Measurements from ENCODE around the gene GDPD3. TPM values are rescaled to one million over a fixed set of nuclear protein-coding genes. Genes with fewer than 3 reads are reported as not detected.

GDPD3 gene
- total and polyA plus RNA-seq, 9 of the 15 experiments (the other 6 are each of a cell fraction or from before 2014, with no cell fraction given), result 0.47 to 3.9 (median 1.1) TPM

GRCh38 chr16:30091474-30092372 lies 21.6 kb downstream of the GDPD3 start, which contains the start of gene TBX6 (continued):
- no peak for TF ChIP-seq ZNF133 (CRISPR knock-in tag; IDR thresholded peaks at IDR 0.05)
- TF ChIP-seq SRSF3 (IDR thresholded peaks at IDR 0.05; ENCODE audit: insufficient read depth, low read length), result no peak
- TF ChIP-seq ZSCAN32 (CRISPR knock-in tag; IDR thresholded peaks at IDR 0.05), result no peak
- peak; percentile 56; the same call in 1 of the 2 replicates for TF ChIP-seq ZBTB12 (CRISPR knock-in tag; IDR thresholded peaks at IDR 0.05)
- no peak for TF ChIP-seq LARP7 (IDR thresholded peaks at IDR 0.05)
- TF ChIP-seq ZBTB7A (IDR thresholded peaks at IDR 0.05; ENCODE audit: borderline replicate concordance, control insufficient read depth, low read depth, low read length), result peak; percentile 95
- TF ChIP-seq ZBTB2 (IDR thresholded peaks at IDR 0.05), result no peak; the same call in 1 of the 2 replicates
- TF ChIP-seq ZNF217 (CRISPR knock-in tag; IDR thresholded peaks at IDR 0.05), result no peak
- no peak for TF ChIP-seq KDM2B (CRISPR knock-in tag; IDR thresholded peaks at IDR 0.05)
- no peak for TF ChIP-seq ZBTB1 (CRISPR knock-in tag; IDR thresholded peaks at IDR 0.05; ENCODE audit: borderline replicate concordance, low read depth)
- TF ChIP-seq RBM17 (IDR thresholded peaks at IDR 0.05; ENCODE audit: borderline replicate concordance, low read depth, low read length), result no peak
- no peak for TF ChIP-seq ZNF586 (CRISPR knock-in tag; conservative IDR thresholded peaks at IDR 0.05)
- no peak for TF ChIP-seq ARID2 (IDR thresholded peaks at IDR 0.05)
- peak; percentile 48; the same call in 1 of the 2 replicates for TF ChIP-seq SMAD4 (CRISPR knock-in tag; conservative IDR thresholded peaks at IDR 0.05)
- TF ChIP-seq MEF2A (IDR thresholded peaks at IDR 0.05; ENCODE audit: control insufficient read depth, low read depth, low read length), result no peak
- TF ChIP-seq PPARD (CRISPR knock-in tag; IDR thresholded peaks at IDR 0.05), result no peak
- TF ChIP-seq MTA3 (IDR thresholded peaks at IDR 0.05; ENCODE audit: borderline replicate concordance), result 0 out of 2 replicates have a peak, but pooled peaks have one; percentile 34
- no peak for TF ChIP-seq FOXJ2 (tag; IDR thresholded peaks at IDR 0.05)
- TF ChIP-seq SMC3 (conservative IDR thresholded peaks at IDR 0.05; ENCODE audit: insufficient read depth, low read depth, low read length), result peak; percentile 54
- no peak for TF ChIP-seq NFXL1 (CRISPR knock-in tag; IDR thresholded peaks at IDR 0.05)
- TF ChIP-seq MXD1 (CRISPR knock-in tag; IDR thresholded peaks at IDR 0.05; ENCODE audit: borderline replicate concordance, poor library complexity, severe bottlenecking), result no peak
- TF ChIP-seq USF1 (CRISPR knock-in tag; IDR thresholded peaks at IDR 0.05), result no peak
- no peak for TF ChIP-seq TSC22D4 (tag; IDR thresholded peaks at IDR 0.05)
- no peak for TF ChIP-seq NFE2L1 (tag; IDR thresholded peaks at IDR 0.05; ENCODE audit: borderline replicate concordance, low read depth)
- TF ChIP-seq CAMTA2 (CRISPR knock-in tag; conservative IDR thresholded peaks at IDR 0.05), result no peak
- no peak for TF ChIP-seq CEBPB (tag; IDR thresholded peaks at IDR 0.05)

Measured in K562 (cell line).